K562 (cell line): ENCODE data around the gene ZC3H18. TPM values are rescaled to one million over a fixed set of nuclear protein-coding genes. Genes with fewer than 3 reads are reported as not detected.

Source experiments
- ATF4 ChIP-seq: fragments of 450-650 bp; formaldehyde crosslinking; IDR thresholded peaks from 2 replicates; pipeline ENCODE4 v1.4.0; 2022; ENCODE audit warnings: mild to moderate bottlenecking, moderate library complexity
- CBX8 ChIP-seq: fragments of 200-600 bp; sonication (generic); IDR thresholded peaks from 2 replicates; pipeline ENCODE4 v1.6.1; 2012; ENCODE audit warnings: borderline replicate concordance, mixed run types, low read depth, mild to moderate bottlenecking, moderate library complexity, mixed read lengths, low read length, control low read depth, inconsistent platforms; ENCODE audit not compliant: poor library complexity, severe bottlenecking; ENCODE audit errors: extremely low read depth
- CSDE1 ChIP-seq, 2 experiments: fragments of 450-650 bp; IDR thresholded peaks; 2 replicates each; pipeline ENCODE4 v1.6.1; 2016; ENCODE audit warnings: mild to moderate bottlenecking in 1 of 2
- DDX20 ChIP-seq: fragments of 450-650 bp; IDR thresholded peaks from 2 replicates; pipeline ENCODE4 v1.6.1; 2016; ENCODE audit warnings: missing genetic modification characterization, low read depth, mild to moderate bottlenecking, missing compliant biosample characterization, moderate library complexity
- DMBX1 ChIP-seq: fragments of 250-450 bp; sonication (Bioruptor Pico); IDR thresholded peaks from 2 replicates; pipeline ENCODE4 v1.8.0; 2022; ENCODE audit warnings: inconsistent platforms, mild to moderate bottlenecking, moderate library complexity, borderline replicate concordance
- ESRRA ChIP-seq: fragments of 450-650 bp; IDR thresholded peaks from 2 replicates; pipeline ENCODE4 v1.6.1; 2014; ENCODE audit warnings: low read depth, mild to moderate bottlenecking, moderate library complexity, borderline replicate concordance
- HDAC8 ChIP-seq: fragments of 450-650 bp; IDR thresholded peaks from 2 replicates; pipeline ENCODE4 v1.6.1; 2016; ENCODE audit warnings: mild to moderate bottlenecking, missing genetic modification characterization, moderate library complexity, missing compliant biosample characterization
- HMGN3 ChIP-seq: IDR thresholded peaks from 2 replicates; pipeline ENCODE4 v1.6.1; 2011; ENCODE audit warnings: borderline replicate concordance, low read depth, mild to moderate bottlenecking, mixed read lengths, low read length; ENCODE audit not compliant: insufficient read length; ENCODE audit errors: extremely low read depth
- MTA3 ChIP-seq: fragments of 450-650 bp; formaldehyde crosslinking; IDR thresholded peaks from 2 replicates; pipeline ENCODE4 v1.6.1; 2017; ENCODE audit warnings: mild to moderate bottlenecking, borderline replicate concordance
- NFE2L1 ChIP-seq: fragments of 450-650 bp; IDR thresholded peaks from 2 replicates; pipeline ENCODE4 v1.6.1; 2016; ENCODE audit warnings: missing genetic modification characterization, low read depth, mild to moderate bottlenecking, missing compliant biosample characterization, moderate library complexity, borderline replicate concordance
- POLR2B ChIP-seq: fragments of 450-650 bp; IDR thresholded peaks from 2 replicates; pipeline ENCODE4 v1.6.1; 2018; ENCODE audit warnings: low read depth; ENCODE audit not compliant: partially characterized antibody
- SAFB ChIP-seq: fragments of 200-400 bp; formaldehyde crosslinking; IDR thresholded peaks from 2 replicates; pipeline ENCODE4 v1.6.1; 2017; ENCODE audit warnings: low read depth, low read length, borderline replicate concordance
- TRIM28 ChIP-seq: fragments of 450-650 bp; IDR thresholded peaks from 2 replicates; pipeline ENCODE4 v1.6.1; 2017
- ZNF696 ChIP-seq: fragments of 250-450 bp; sonication (Bioruptor Pico); conservative IDR thresholded peaks from 2 replicates; pipeline ENCODE4 v1.4.0; 2020; ENCODE audit warnings: mild to moderate bottlenecking, moderate library complexity
- ZNF699 ChIP-seq: fragments of 250-450 bp; sonication (Bioruptor Pico); IDR thresholded peaks from 2 replicates; pipeline ENCODE4 v1.8.0; 2021; ENCODE audit warnings: mild to moderate bottlenecking, moderate library complexity; ENCODE audit not compliant: insufficient replicate concordance
- ZNF830 ChIP-seq: fragments of 250-450 bp; sonication (Bioruptor Pico); IDR thresholded peaks from 2 replicates; pipeline ENCODE4 v1.5.0; 2021; ENCODE audit warnings: mild to moderate bottlenecking
- polyA plus RNA-seq, 8 experiments: library from polyadenylated mRNA; depleted of rRNA in 4 of 8; stranded (reverse) in 5 of 8; unstranded in 3 of 8; fragments of >200 nt; fragmentation: Nextera tagmentation in 2 of 8; fragmentation: Illumina TruSeq in 1 of 8; extraction: Ambion mirVana in 2 of 8; extraction: Trizol in 1 of 8; gene quantifications; 2 replicates each; pipeline versions ENCODE4 v1.2.1 to v1.2.3, GENCODE V29; 2011 to 2014; ENCODE audit warnings: inconsistent platforms in 1 of 8, missing spikeins in 1 of 8
- total RNA-seq, 7 experiments: library from RNA; depleted of rRNA in 6 of 7; stranded (reverse); fragments of >200 nt in 6 of 7; fragmentation: Illumina TruSeq in 2 of 7; extraction: Trizol in 2 of 7; gene quantifications; 2 replicates each; pipeline versions ENCODE4 v1.2.1 to v1.2.3, GENCODE V29; 2011 to 2021; ENCODE audit warnings: low replicate concordance in 1 of 7
- TF ChIP-seq, protein P1 (sequence below), 3 experiments: fragments of 200-800 bp in 1 of 3; sonication (Bioruptor generic) in 1 of 3; sonication (generic) in 1 of 3; formaldehyde crosslinking in 1 of 3; IDR thresholded peaks; 2 replicates each; pipeline versions ENCODE4 v1.6.1 to v1.8.0; 2016 to 2022; ENCODE audit warnings: mild to moderate bottlenecking in 2 of 3, missing compliant biosample characterization in 2 of 3, missing genetic modification characterization in 2 of 3, missing genetic modification reagents in 1 of 3
- TF ChIP-seq, protein P2 (sequence below): IDR thresholded peaks from 2 replicates; pipeline ENCODE4 v1.6.1; 2014; ENCODE audit warnings: antibody characterized with exemption
- TF ChIP-seq, protein P3 (sequence below), 2 experiments: fragments of 450-650 bp; IDR thresholded peaks; 2 replicates each; pipeline ENCODE4 v1.6.1; 2018; ENCODE audit warnings: mild to moderate bottlenecking in 2 of 2, low read depth in 1 of 2; ENCODE audit not compliant: partially characterized antibody in 2 of 2

The ZC3H18 gene
- total and polyA plus RNA-seq, 9 of the 15 experiments (the other 6 are each of a cell fraction or from before 2014, with no cell fraction given): 1.7 to 88.7 (median 26.9) TPM

DNA sequence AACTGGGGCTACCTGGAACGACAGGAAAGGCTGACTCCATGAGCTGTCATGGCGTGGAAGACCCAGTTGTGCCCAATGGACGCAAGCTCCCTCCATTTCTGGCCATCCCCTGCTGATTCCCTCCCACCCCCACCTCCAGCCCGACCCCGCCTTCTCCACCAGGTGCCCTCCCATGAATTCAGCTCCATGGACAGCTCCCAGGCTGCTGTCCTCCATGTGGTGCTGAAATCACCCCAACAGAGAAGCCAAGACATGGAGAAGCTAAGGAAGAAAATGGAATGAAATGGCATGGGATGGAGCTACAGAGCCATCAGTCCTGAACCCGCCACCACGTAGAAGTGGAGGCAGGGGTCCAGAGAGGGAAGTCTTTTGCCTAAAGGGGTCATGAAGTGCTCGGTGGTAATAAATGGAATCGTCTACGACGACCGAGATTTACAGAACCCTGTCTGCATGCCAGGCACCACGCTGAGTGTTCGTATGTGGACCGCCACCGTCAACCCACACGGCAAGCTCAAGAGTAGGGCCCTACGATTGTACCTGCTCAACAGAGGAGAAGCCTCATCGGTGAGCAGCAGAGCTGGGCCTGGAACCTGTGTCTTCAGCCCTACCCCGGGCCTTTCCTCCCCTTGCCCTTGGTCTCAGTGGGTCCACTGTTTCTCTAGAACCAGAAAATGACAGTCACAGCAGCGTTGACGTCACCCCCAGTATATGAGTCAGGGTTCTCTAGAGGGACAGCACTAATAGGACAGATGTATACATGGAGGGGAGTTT, 9.3 kb upstream of the ZC3H18 start (continued):
- TF ChIP-seq, protein P1, sequence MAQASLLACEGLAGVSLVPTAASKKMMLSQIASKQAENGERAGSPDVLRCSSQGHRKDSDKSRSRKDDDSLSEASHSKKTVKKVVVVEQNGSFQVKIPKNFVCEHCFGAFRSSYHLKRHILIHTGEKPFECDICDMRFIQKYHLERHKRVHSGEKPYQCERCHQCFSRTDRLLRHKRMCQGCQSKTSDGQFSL (CRISPR knock-in tag; IDR thresholded peaks at IDR 0.05): peak; percentile 88
- TF ChIP-seq, protein P1 (tag; IDR thresholded peaks at IDR 0.05): no peak
- no peak for TF ChIP-seq ZNF699 (CRISPR knock-in tag)
- TF ChIP-seq, protein P2, sequence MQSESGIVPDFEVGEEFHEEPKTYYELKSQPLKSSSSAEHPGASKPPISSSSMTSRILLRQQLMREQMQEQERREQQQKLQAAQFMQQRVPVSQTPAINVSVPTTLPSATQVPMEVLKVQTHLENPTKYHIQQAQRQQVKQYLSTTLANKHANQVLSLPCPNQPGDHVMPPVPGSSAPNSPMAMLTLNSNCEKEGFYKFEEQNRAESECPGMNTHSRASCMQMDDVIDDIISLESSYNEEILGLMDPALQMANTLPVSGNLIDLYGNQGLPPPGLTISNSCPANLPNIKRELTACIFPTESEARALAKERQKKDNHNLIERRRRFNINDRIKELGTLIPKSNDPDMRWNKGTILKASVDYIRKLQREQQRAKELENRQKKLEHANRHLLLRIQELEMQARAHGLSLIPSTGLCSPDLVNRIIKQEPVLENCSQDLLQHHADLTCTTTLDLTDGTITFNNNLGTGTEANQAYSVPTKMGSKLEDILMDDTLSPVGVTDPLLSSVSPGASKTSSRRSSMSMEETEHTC: no peak
- TF ChIP-seq POLR2B: no peak
- peak; percentile 90 for TF ChIP-seq DMBX1
- TF ChIP-seq HMGN3: no peak
- TF ChIP-seq ZNF830 (CRISPR knock-in tag): no peak
- no peak for TF ChIP-seq SAFB
- TF ChIP-seq TRIM28: no peak
- TF ChIP-seq DDX20: no peak
- TF ChIP-seq ZNF696 (CRISPR knock-in tag): no peak
- no peak for TF ChIP-seq ATF4 (CRISPR knock-in tag)
- no peak for TF ChIP-seq MTA3
- TF ChIP-seq, protein P3, sequence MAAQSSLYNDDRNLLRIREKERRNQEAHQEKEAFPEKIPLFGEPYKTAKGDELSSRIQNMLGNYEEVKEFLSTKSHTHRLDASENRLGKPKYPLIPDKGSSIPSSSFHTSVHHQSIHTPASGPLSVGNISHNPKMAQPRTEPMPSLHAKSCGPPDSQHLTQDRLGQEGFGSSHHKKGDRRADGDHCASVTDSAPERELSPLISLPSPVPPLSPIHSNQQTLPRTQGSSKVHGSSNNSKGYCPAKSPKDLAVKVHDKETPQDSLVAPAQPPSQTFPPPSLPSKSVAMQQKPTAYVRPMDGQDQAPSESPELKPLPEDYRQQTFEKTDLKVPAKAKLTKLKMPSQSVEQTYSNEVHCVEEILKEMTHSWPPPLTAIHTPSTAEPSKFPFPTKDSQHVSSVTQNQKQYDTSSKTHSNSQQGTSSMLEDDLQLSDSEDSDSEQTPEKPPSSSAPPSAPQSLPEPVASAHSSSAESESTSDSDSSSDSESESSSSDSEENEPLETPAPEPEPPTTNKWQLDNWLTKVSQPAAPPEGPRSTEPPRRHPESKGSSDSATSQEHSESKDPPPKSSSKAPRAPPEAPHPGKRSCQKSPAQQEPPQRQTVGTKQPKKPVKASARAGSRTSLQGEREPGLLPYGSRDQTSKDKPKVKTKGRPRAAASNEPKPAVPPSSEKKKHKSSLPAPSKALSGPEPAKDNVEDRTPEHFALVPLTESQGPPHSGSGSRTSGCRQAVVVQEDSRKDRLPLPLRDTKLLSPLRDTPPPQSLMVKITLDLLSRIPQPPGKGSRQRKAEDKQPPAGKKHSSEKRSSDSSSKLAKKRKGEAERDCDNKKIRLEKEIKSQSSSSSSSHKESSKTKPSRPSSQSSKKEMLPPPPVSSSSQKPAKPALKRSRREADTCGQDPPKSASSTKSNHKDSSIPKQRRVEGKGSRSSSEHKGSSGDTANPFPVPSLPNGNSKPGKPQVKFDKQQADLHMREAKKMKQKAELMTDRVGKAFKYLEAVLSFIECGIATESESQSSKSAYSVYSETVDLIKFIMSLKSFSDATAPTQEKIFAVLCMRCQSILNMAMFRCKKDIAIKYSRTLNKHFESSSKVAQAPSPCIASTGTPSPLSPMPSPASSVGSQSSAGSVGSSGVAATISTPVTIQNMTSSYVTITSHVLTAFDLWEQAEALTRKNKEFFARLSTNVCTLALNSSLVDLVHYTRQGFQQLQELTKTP (IDR thresholded peaks at IDR 0.05; ENCODE audit: low read depth in 1 of 2, partially characterized antibody in 2 of 2): peak in 1 of 2 experiments; percentile 100
- no peak for TF ChIP-seq CBX8
- no peak; the same call in 1 of the 2 replicates for TF ChIP-seq NFE2L1
- no peak for TF ChIP-seq CSDE1 (IDR thresholded peaks at IDR 0.05)
- TF ChIP-seq ESRRA: no peak
- TF ChIP-seq HDAC8 (tag): no peak
